Measurements from ENCODE around the gene PTPRK.

Gene PTPRK

DNA sequence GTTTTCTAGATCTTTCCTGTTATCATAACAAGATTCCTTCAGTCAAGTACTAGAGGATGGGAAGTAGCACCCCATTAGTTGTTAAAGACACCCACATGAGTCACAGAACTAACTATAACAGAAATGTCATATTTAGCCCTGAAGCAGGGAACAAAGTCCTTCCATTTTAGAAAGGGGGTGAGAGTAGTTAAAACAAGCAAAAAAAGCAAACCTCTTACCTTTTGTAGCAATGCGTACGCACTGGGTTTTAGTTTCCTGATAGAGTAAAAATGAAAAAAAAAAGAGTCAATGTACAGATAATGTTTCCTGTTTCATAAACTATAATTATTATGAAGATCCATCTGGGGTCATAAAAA, 455.9 kb downstream of the PTPRK start:
- TF ChIP-seq TCF12 (IDR thresholded peaks at IDR 0.05; ENCODE audit: low read depth) (no peak), FOXM1 (IDR thresholded peaks at IDR 0.05; ENCODE audit: borderline replicate concordance, low read depth) (no peak), RAD21 (IDR thresholded peaks at IDR 0.05; ENCODE audit: low read depth) (no peak), EGR1 (IDR thresholded peaks at IDR 0.05) (no peak), TEAD4 (IDR thresholded peaks at IDR 0.05) (no peak), ZBTB7A (IDR thresholded peaks at IDR 0.05; ENCODE audit: low read depth) (no peak), CEBPB (IDR thresholded peaks at IDR 0.05) (no peak), NFIC (IDR thresholded peaks at IDR 0.05) (no peak), TAF1 (IDR thresholded peaks at IDR 0.05; ENCODE audit: low read depth) (no peak), YY1 (IDR thresholded peaks at IDR 0.05; ENCODE audit: low read depth) (no peak), CREB1 (IDR thresholded peaks at IDR 0.05; ENCODE audit: low read depth) (no peak)
- TF ChIP-seq, protein P1, sequence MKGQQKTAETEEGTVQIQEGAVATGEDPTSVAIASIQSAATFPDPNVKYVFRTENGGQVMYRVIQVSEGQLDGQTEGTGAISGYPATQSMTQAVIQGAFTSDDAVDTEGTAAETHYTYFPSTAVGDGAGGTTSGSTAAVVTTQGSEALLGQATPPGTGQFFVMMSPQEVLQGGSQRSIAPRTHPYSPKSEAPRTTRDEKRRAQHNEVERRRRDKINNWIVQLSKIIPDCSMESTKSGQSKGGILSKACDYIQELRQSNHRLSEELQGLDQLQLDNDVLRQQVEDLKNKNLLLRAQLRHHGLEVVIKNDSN (IDR thresholded peaks at IDR 0.05) = no peak
- TF ChIP-seq, protein P2, sequence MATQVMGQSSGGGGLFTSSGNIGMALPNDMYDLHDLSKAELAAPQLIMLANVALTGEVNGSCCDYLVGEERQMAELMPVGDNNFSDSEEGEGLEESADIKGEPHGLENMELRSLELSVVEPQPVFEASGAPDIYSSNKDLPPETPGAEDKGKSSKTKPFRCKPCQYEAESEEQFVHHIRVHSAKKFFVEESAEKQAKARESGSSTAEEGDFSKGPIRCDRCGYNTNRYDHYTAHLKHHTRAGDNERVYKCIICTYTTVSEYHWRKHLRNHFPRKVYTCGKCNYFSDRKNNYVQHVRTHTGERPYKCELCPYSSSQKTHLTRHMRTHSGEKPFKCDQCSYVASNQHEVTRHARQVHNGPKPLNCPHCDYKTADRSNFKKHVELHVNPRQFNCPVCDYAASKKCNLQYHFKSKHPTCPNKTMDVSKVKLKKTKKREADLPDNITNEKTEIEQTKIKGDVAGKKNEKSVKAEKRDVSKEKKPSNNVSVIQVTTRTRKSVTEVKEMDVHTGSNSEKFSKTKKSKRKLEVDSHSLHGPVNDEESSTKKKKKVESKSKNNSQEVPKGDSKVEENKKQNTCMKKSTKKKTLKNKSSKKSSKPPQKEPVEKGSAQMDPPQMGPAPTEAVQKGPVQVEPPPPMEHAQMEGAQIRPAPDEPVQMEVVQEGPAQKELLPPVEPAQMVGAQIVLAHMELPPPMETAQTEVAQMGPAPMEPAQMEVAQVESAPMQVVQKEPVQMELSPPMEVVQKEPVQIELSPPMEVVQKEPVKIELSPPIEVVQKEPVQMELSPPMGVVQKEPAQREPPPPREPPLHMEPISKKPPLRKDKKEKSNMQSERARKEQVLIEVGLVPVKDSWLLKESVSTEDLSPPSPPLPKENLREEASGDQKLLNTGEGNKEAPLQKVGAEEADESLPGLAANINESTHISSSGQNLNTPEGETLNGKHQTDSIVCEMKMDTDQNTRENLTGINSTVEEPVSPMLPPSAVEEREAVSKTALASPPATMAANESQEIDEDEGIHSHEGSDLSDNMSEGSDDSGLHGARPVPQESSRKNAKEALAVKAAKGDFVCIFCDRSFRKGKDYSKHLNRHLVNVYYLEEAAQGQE (IDR thresholded peaks at IDR 0.05; ENCODE audit: low read depth) = no peak
- TF ChIP-seq, protein P3, sequence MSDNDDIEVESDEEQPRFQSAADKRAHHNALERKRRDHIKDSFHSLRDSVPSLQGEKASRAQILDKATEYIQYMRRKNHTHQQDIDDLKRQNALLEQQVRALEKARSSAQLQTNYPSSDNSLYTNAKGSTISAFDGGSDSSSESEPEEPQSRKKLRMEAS (IDR thresholded peaks at IDR 0.05) = no peak

DNA sequence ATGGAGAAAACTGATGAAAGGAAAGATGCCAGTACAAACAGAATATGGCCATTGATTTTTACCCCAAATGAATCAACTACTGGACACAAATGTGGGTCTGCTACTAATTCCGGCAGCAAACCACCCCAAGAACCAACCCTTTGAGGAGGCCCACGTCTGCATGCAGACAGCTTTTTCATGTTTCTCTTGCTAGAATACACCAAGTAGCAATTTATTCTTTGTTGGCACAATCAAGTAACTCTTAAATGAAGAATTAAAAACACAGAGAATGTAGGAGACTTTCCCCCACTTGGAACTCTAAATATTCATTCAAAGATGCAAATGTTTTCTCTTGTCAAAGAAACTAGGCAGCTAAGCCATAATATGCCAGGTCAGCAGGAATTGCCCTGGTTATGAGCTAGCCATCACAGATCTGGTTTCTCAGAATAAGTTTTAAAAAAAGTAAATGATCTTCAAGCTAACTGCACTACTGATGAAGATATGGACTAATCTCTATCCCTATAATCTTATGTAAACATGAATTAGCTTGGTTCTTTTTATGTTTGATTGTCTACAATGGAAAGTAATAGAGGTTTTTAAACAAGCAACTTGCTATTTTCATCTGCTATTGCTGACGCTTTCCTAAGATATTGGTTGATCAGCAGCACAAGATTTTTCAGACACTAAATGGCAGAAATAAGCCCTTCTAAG, 456.4 kb downstream of the PTPRK start:
- no peak for TF ChIP-seq FOXM1 (IDR thresholded peaks at IDR 0.05; ENCODE audit: borderline replicate concordance, low read depth)
- TF ChIP-seq, protein P1 (IDR thresholded peaks at IDR 0.05) = no peak
- no peak for TF ChIP-seq ZBTB7A (IDR thresholded peaks at IDR 0.05; ENCODE audit: low read depth)

DNA sequence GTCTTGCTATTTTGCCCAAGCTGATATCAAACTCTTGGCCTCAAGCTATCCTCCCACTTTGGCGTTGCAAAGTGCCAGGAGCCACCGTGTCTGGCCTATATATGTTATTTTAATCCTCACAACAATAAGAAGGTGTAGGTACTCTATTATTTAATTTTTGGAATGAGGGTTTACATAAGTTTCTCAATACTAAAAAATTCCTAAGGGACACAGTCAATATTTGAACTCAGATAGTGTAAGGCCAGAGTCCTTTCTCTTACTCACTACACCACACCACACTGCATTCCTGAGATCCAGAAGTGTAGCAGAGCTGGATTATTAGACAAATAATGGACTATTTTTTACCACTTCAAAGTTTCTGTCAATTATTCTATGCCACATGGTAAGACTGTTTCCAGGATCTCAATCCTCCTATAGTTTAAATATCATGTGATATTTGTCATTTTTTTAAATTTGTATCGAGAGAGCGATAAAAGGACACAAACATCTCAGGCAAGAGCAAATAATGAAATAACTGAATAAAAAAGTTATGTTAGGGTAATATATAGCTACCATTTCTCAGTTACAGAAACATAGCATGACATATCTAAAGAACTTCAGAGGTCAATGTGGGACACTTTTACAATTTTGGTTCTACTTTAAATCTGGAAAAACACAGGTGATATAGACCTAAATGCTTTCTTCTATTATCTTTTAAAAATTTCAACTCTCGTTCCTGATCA, 457.4 kb downstream of the PTPRK start:
- TF ChIP-seq YY1 (IDR thresholded peaks at IDR 0.05; ENCODE audit: low read depth) (no peak), RAD21 (IDR thresholded peaks at IDR 0.05; ENCODE audit: low read depth) (no peak), CREB1 (IDR thresholded peaks at IDR 0.05; ENCODE audit: low read depth) (no peak), CEBPB (IDR thresholded peaks at IDR 0.05) (no peak), EGR1 (IDR thresholded peaks at IDR 0.05) (no peak), NFIC (IDR thresholded peaks at IDR 0.05) (no peak), FOXM1 (IDR thresholded peaks at IDR 0.05; ENCODE audit: borderline replicate concordance, low read depth) (no peak), ZBTB7A (IDR thresholded peaks at IDR 0.05; ENCODE audit: low read depth) (no peak), TCF12 (IDR thresholded peaks at IDR 0.05; ENCODE audit: low read depth) (no peak), EP300 (IDR thresholded peaks at IDR 0.05; ENCODE audit: borderline replicate concordance) (no peak), TAF1 (IDR thresholded peaks at IDR 0.05; ENCODE audit: low read depth) (no peak), TEAD4 (IDR thresholded peaks at IDR 0.05) (no peak)
- TF ChIP-seq, protein P2 (IDR thresholded peaks at IDR 0.05; ENCODE audit: low read depth) = no peak
- TF ChIP-seq, protein P1 (IDR thresholded peaks at IDR 0.05) = no peak
- TF ChIP-seq, protein P3 (IDR thresholded peaks at IDR 0.05) = no peak

DNA sequence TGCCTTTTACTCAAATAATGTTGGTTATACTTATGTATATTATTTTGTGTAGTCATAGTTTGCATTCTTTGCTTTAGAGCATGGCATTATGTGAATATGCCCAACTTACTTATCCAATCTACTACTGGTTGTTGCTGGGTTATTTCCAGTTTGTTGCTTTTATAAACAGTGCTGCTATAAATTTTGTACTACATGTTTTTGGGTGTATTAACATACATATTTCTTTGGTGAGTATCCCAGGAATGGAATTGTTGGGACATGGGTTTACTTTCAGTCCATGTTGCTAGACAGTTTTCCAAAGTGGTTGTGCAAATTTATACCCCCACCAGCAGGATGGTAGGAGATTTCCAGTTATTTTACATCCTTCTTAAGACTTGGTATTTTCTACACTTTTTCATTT, 462.5 kb downstream of the PTPRK start:
- TF ChIP-seq EGR1 (IDR thresholded peaks at IDR 0.05) (no peak), ZBTB7A (IDR thresholded peaks at IDR 0.05; ENCODE audit: low read depth) (no peak), YY1 (IDR thresholded peaks at IDR 0.05; ENCODE audit: low read depth) (no peak), FOXM1 (IDR thresholded peaks at IDR 0.05; ENCODE audit: borderline replicate concordance, low read depth) (no peak), CEBPB (IDR thresholded peaks at IDR 0.05) (no peak), CREB1 (IDR thresholded peaks at IDR 0.05; ENCODE audit: low read depth) (no peak), TCF12 (IDR thresholded peaks at IDR 0.05; ENCODE audit: low read depth) (no peak), NFIC (IDR thresholded peaks at IDR 0.05) (no peak), EP300 (IDR thresholded peaks at IDR 0.05; ENCODE audit: borderline replicate concordance) (no peak), RAD21 (IDR thresholded peaks at IDR 0.05; ENCODE audit: low read depth) (no peak), TEAD4 (IDR thresholded peaks at IDR 0.05) (no peak), TAF1 (IDR thresholded peaks at IDR 0.05; ENCODE audit: low read depth) (no peak)
- TF ChIP-seq, protein P1 (IDR thresholded peaks at IDR 0.05) = no peak
- TF ChIP-seq, protein P2 (IDR thresholded peaks at IDR 0.05; ENCODE audit: low read depth) = no peak
- TF ChIP-seq, protein P3 (IDR thresholded peaks at IDR 0.05) = no peak

Measured in Ishikawa (cell line).